DMS53 treated with DMSO at 0.1 percent for 48 hours (cell line): ENCODE measurements around the gene PAPOLA.
"Not testable (repeated sequence)": the region's sequence is repeated elsewhere in the genome, so short reads cannot be mapped to it uniquely, and the experiment has no call there.

ENCODE experiments used
- DNase-seq: peaks from one replicate; lab custom pipeline; 2025; ENCODE audit not compliant: unreplicated experiment; lab: John Stamatoyannopoulos, UW

The PAPOLA gene

GRCh38 chr14:96502621-96503305 is 581 bp downstream of the PAPOLA start:
- no peak for DNase-seq

GRCh38 chr14:96503306-96503679 is 1.1 kb downstream of the PAPOLA start:
- DNase-seq = no peak

DNA sequence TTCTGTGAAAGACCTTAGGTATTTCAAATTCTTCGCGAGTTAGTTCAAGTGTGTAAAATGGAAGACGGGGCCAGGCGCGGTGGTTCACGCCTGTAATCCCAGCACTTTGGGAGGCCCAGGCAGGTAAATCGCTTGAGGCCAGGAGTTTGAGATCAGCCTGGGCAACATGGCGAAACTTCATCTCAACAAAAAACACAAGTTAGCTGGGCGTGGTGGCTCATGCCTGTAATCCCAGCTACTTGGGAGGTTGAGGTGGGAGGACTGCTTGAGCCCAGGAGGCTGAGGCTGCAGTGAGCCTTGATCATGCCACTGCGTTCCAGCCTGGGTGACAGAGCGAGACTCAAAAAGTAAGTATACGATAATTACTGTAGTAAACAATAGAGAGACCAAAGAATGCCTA is 2.2 kb downstream of the PAPOLA start:
- DNase-seq = not testable (repeated sequence)

DNA sequence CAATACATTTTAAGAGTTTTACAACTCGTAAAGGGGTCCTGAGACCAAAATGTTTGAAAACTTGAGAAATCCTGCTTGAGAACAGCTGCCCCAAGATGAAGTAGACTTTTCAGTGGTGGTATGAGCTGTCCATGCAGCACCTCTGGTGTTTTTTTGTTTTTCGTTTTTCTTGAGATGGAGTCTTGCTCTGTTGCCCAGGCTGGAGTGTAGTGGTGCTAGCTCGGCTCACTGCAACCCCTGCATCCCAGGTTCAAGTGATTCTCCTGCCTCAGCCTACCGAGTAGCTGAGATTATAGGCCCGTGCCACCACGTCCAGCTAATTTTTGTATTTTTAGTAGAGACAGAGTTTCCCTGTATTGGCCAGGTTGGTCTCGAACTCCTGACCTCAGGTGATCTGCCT is 5.5 kb downstream of the PAPOLA start:
- DNase-seq = no peak

- no peak for DNase-seq
Observed at GRCh38 chr14:96508900-96509299, 6.7 kb downstream of the PAPOLA start.

GRCh38 chr14:96509457-96510090 is 7.4 kb downstream of the PAPOLA start:
- DNase-seq = no peak

- no peak for DNase-seq
Observed at GRCh38 chr14:96511146-96511545, 9.0 kb downstream of the PAPOLA start.

- no peak for DNase-seq
Observed at GRCh38 chr14:96511667-96512066, 9.5 kb downstream of the PAPOLA start.

- no peak for DNase-seq
Observed at GRCh38 chr14:96512122-96512521, 9.9 kb downstream of the PAPOLA start.

DNA sequence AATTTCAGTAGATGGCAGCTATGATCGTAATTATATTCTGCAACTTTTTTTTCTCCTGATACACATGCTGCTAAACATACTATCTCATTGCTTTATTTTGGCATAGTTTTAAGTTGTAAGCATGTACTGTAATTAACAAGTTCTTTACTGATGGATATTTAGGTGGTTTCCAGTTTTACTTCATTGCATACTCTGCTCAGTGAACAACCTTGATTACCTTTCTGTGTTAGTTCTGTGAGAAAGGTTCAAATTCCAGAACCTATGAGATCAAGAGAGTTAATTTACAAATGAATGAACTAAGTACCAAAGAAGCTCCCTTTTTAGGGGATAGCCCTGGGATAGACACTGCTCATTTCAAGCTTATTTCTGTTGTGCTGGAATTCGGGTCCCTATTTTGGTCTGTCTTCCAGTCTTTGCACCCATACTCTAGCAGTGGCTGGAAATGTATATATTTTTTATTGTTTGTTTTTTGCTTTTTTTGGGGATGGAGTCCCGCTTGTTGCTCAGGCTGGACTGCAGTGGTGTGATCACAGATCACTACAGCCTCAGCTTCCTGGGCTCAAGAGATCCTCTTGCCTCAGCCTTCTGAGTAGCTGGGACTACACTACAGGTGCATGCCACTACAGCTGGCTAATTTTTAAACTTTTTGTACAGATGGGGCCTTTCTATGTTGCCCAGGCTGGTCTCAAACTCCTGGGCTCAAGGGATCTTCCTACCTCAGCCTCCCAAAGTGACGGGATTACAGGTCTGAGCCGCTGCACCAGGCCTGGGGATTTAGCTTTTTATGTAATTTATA is 10.6 kb downstream of the PAPOLA start:
- no peak for DNase-seq

DNA sequence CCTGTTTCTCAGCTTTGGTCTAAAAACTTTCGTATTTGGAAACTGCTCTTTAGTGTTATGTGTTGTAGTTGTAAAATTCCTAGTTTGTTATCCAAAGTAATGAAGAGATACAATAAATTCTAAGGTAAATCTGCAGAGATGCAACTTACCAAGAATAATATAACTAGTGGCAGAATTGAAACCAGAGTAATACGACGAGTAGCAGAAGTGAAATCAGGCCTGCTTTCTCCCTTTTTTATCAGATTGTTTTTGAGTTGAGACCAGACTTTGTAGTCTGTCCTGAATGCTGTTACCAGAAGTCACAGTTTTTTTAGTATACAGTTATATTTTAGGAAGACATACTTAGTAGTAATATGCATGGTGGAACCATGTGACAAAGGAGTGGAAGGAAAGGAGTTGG is 12.5 kb downstream of the PAPOLA start:
- no peak for DNase-seq

DNA sequence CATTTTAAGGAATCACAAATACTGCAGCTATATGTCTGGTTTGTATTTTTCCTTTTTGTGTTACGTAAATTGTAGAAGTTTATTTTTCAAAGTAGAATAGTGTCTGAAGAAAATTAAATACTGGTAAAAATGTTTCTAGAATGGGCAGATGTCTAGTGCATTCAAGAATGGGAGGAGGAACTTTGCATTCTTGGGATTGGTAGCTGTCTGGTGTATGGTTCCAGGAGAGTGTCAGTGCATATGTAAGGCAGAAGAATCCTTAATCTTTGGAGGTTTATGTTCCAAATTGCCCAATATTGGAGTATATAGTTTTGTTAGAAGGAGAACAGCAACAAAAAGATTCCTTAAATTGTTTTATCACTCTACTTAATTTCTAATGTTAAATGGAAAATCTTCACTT is 13.5 kb downstream of the PAPOLA start:
- no peak for DNase-seq

- DNase-seq = no peak
Observed at GRCh38 chr14:96516351-96516750, 14.2 kb downstream of the PAPOLA start.

- no peak for DNase-seq
Observed at GRCh38 chr14:96519970-96520369, 17.8 kb downstream of the PAPOLA start.

DNA sequence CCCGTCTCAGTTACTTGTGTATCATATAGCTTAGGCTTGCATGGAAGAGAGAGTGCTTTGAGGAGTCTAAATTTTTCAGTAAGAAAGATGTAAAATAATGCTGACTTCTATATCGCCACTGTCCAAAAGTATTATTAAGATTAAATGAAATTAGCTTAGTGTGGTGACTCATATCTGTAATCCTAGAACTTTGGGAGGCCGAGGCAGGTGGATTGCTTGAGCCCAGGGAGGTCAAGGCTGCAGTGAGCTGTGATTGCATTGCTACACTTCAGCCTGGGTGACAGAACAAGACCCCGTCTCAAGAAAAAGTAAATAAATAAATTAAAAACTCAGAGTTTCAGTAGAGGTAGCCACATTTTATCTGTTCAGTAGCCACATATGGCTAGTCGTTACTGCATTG is 23.3 kb downstream of the PAPOLA start:
- no peak for DNase-seq

DNA sequence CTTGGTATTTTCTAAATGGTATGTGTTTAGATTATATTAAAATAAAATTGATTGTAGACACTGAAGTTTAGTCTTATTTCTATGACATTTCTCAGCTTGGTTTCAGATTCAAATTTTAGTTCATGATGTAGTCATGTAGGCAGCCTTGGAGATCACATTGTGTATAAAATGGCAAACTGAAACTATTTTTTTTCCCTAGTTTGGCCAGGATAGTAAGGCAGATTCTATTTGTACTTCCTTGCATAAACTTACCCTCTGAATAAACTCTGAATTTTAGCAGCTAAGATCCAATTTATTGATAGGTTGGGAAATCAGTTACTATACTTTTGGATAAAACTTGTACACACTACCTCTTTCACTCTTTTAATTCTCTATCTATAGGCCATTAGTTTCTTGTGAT is 30.4 kb downstream of the PAPOLA start:
- no peak for DNase-seq

GRCh38 chr14:96536807-96537206 is 34.6 kb downstream of the PAPOLA start:
- DNase-seq = no peak

GRCh38 chr14:96538097-96538989 is 36.2 kb downstream of the PAPOLA start:
- DNase-seq = no peak

DNA sequence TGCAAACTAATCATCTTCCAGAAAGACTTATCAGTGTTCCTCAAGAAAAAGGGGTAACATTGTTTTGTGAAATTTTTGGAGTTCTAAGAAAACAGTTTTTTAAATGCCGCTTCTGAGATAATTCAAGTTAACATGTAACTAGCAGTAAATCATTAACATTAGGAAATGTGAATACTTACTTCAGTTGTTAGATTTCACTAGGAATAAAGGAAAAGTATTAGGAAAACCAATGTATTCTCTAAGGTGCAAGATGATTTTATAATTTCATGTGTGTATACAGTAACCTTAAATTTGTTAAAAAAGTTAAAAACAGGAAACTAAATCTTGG is 36.8 kb downstream of the PAPOLA start:
- no peak for DNase-seq

- no peak for DNase-seq
Observed at GRCh38 chr14:96554315-96554910, 52.2 kb downstream of the PAPOLA start.

- DNase-seq = no peak
Observed at GRCh38 chr14:96559571-96559970, 57.4 kb downstream of the PAPOLA start.
